Measurements from ENCODE around the gene SEZ6. TPM values are rescaled to one million over a fixed set of nuclear protein-coding genes. Genes with fewer than 3 reads are reported as not detected.

The SEZ6 gene
- total RNA-seq, 1 donor from 2014 or later = not detected

GRCh38 chr17:29032013-29032856 is 26.4 kb upstream of the SEZ6 start:
- FAIRE-seq (no peak), DNase-seq (ENCODE audit: low read depth) (no peak)
- TF ChIP-seq CTCF (IDR thresholded peaks at IDR 0.05; ENCODE audit: insufficient read depth, low read length, severe bottlenecking) = no peak
- no peak overlapping the region for H3K4me3 ChIP-seq (ENCODE audit: low read depth, low read length)
- peaks cover 15% of the 10 kb centered on the region for H3K27me3 ChIP-seq (ENCODE audit: control insufficient read depth, insufficient read depth, low read length)
- H3K36me3 ChIP-seq (ENCODE audit: control insufficient read depth, insufficient read depth, low read length) = no peaks in the 10 kb centered on the region

- no peak for TF ChIP-seq CTCF (IDR thresholded peaks at IDR 0.05; ENCODE audit: insufficient read depth, low read length, severe bottlenecking)
- Histone ChIP-seq H3K4me3 (ENCODE audit: low read depth, low read length) (no peak overlapping the region), H3K36me3 (ENCODE audit: control insufficient read depth, insufficient read depth, low read length) (no peaks in the 10 kb centered on the region), H3K27me3 (ENCODE audit: control insufficient read depth, insufficient read depth, low read length) (peaks cover 17% of the 10 kb centered on the region)
- DNase-seq (ENCODE audit: low read depth) = no peak
- no peak for FAIRE-seq
Observed at GRCh38 chr17:29031488-29031887, 25.7 kb upstream of the SEZ6 start.

- H3K4me3 ChIP-seq (ENCODE audit: low read depth, low read length) = no peak overlapping the region
- DNase-seq (ENCODE audit: low read depth) (no peak), FAIRE-seq (no peak)
- no peak for TF ChIP-seq CTCF (IDR thresholded peaks at IDR 0.05; ENCODE audit: insufficient read depth, low read length, severe bottlenecking)
- H3K36me3 ChIP-seq (ENCODE audit: control insufficient read depth, insufficient read depth, low read length) = no peaks in the 10 kb centered on the region
- peaks cover 18% of the 10 kb centered on the region for H3K27me3 ChIP-seq (ENCODE audit: control insufficient read depth, insufficient read depth, low read length)
Observed at GRCh38 chr17:29024316-29024952, 18.6 kb upstream of the SEZ6 start.

- no peak overlapping the region for H3K4me3 ChIP-seq (ENCODE audit: low read depth, low read length)
- no peaks in the 10 kb centered on the region for H3K36me3 ChIP-seq (ENCODE audit: control insufficient read depth, insufficient read depth, low read length)
- H3K27me3 ChIP-seq (ENCODE audit: control insufficient read depth, insufficient read depth, low read length) = peaks cover 19% of the 10 kb centered on the region
- FAIRE-seq = no peak
- no peak for DNase-seq (ENCODE audit: low read depth)
- TF ChIP-seq CTCF (IDR thresholded peaks at IDR 0.05; ENCODE audit: insufficient read depth, low read length, severe bottlenecking) = no peak
Observed at GRCh38 chr17:29022074-29022473, 16.2 kb upstream of the SEZ6 start.

- TF ChIP-seq CTCF (IDR thresholded peaks at IDR 0.05; ENCODE audit: insufficient read depth, low read length, severe bottlenecking) = no peak
- no peak overlapping the region for H3K4me3 ChIP-seq (ENCODE audit: low read depth, low read length)
- peaks cover 23% of the 10 kb centered on the region for H3K27me3 ChIP-seq (ENCODE audit: control insufficient read depth, insufficient read depth, low read length)
- FAIRE-seq = no peak
- no peak for DNase-seq (ENCODE audit: low read depth)
- no peaks in the 10 kb centered on the region for H3K36me3 ChIP-seq (ENCODE audit: control insufficient read depth, insufficient read depth, low read length)
Observed at GRCh38 chr17:29021226-29021625, 15.4 kb upstream of the SEZ6 start.
